K562 (cell line): Measurements from ENCODE around the gene TPGS1. TPM values are rescaled to one million over a fixed set of nuclear protein-coding genes. Genes with fewer than 3 reads are reported as not detected.

Experiments used
- BHLHE40 ChIP-seq: IDR thresholded peaks from 2 replicates; pipeline ENCODE4 v1.6.1; 2011; ENCODE audit warnings: low read length, improper control_type of control experiment
- BRD9 ChIP-seq: fragments of 450-650 bp; IDR thresholded peaks from 2 replicates; pipeline ENCODE4 v1.6.1; 2018; ENCODE audit warnings: low read depth; ENCODE audit not compliant: partially characterized antibody
- CBFA2T3 ChIP-seq: fragments of 450-650 bp; IDR thresholded peaks from 2 replicates; pipeline ENCODE4 v1.6.1; 2017
- KLF13 ChIP-seq: fragments of 450-650 bp; IDR thresholded peaks from 2 replicates; pipeline ENCODE4 v1.6.1; 2016; ENCODE audit warnings: missing genetic modification characterization, low read depth, mild to moderate bottlenecking, missing compliant biosample characterization, moderate library complexity, borderline replicate concordance
- KLF6 ChIP-seq: fragments of 250-450 bp; sonication (Bioruptor Pico); IDR thresholded peaks from 2 replicates; pipeline ENCODE4 v1.4.0; 2020; ENCODE audit warnings: mild to moderate bottlenecking, moderate library complexity, borderline replicate concordance
- L3MBTL2 ChIP-seq: fragments of 450-650 bp; IDR thresholded peaks from 2 replicates; pipeline ENCODE4 v1.6.1; 2016; ENCODE audit warnings: mild to moderate bottlenecking, moderate library complexity
- POLR2AphosphoS2 ChIP-seq: IDR thresholded peaks from 2 replicates; pipeline ENCODE4 v1.6.1; 2012; ENCODE audit warnings: low read length, improper control_type of control experiment
- SOX6 ChIP-seq: fragments of 450-650 bp; IDR thresholded peaks from 2 replicates; pipeline ENCODE4 v1.6.1; 2014; ENCODE audit warnings: mild to moderate bottlenecking
- ZNF224 ChIP-seq: sonication (generic); formaldehyde crosslinking; IDR thresholded peaks from 2 replicates; pipeline ENCODE4 v1.8.0; 2022; ENCODE audit warnings: mild to moderate bottlenecking, missing genetic modification reagents
- ZNF24 ChIP-seq: fragments of 450-650 bp; IDR thresholded peaks from 2 replicates; pipeline ENCODE4 v1.6.1; 2016
- polyA plus RNA-seq, 8 experiments: library from polyadenylated mRNA; depleted of rRNA in 4 of 8; stranded (reverse) in 5 of 8; unstranded in 3 of 8; fragments of >200 nt; fragmentation: Nextera tagmentation in 2 of 8; fragmentation: Illumina TruSeq in 1 of 8; extraction: Ambion mirVana in 2 of 8; extraction: Trizol in 1 of 8; gene quantifications; 2 replicates each; pipeline versions ENCODE4 v1.2.1 to v1.2.3, GENCODE V29; 2011 to 2014; ENCODE audit warnings: inconsistent platforms in 1 of 8, missing spikeins in 1 of 8
- total RNA-seq, 7 experiments: library from RNA; depleted of rRNA in 6 of 7; stranded (reverse); fragments of >200 nt in 6 of 7; fragmentation: Illumina TruSeq in 2 of 7; extraction: Trizol in 2 of 7; gene quantifications; 2 replicates each; pipeline versions ENCODE4 v1.2.1 to v1.2.3, GENCODE V29; 2011 to 2021; ENCODE audit warnings: low replicate concordance in 1 of 7
- TF ChIP-seq, protein P1 (sequence below): fragments of 250-450 bp; sonication (Bioruptor Pico); IDR thresholded peaks from 2 replicates; pipeline ENCODE4 v1.4.0; 2020
- TF ChIP-seq, protein P2 (sequence below): IDR thresholded peaks from 2 replicates; pipeline ENCODE4 v1.6.1; 2016; ENCODE audit warnings: missing genetic modification characterization, missing compliant biosample characterization
- TF ChIP-seq, protein P3 (sequence below), 3 experiments: IDR thresholded peaks in 2 of 3; conservative IDR thresholded peaks in 1 of 3; 2 replicates each; pipeline ENCODE4 v1.5.1; 2011 to 2012; ENCODE audit warnings: low read length in 3 of 3, mild to moderate bottlenecking in 3 of 3, control low read depth in 2 of 3, improper control_type of control experiment in 1 of 3, inconsistent platforms in 1 of 3, low read depth in 1 of 3, mixed read lengths in 1 of 3, moderate library complexity in 1 of 3; ENCODE audit not compliant: insufficient read depth in 2 of 3
- TF ChIP-seq, protein P4 (sequence below): sonication (generic); formaldehyde crosslinking; IDR thresholded peaks from 2 replicates; pipeline ENCODE4 v1.9.0; 2022; ENCODE audit warnings: mild to moderate bottlenecking, missing genetic modification reagents

The TPGS1 gene
- total and polyA plus RNA-seq, 9 of the 15 experiments (the other 6 are each of a cell fraction or from before 2014, with no cell fraction given) = 0.30 to 31.6 (median 1.2) TPM; not detected in 2

DNA sequence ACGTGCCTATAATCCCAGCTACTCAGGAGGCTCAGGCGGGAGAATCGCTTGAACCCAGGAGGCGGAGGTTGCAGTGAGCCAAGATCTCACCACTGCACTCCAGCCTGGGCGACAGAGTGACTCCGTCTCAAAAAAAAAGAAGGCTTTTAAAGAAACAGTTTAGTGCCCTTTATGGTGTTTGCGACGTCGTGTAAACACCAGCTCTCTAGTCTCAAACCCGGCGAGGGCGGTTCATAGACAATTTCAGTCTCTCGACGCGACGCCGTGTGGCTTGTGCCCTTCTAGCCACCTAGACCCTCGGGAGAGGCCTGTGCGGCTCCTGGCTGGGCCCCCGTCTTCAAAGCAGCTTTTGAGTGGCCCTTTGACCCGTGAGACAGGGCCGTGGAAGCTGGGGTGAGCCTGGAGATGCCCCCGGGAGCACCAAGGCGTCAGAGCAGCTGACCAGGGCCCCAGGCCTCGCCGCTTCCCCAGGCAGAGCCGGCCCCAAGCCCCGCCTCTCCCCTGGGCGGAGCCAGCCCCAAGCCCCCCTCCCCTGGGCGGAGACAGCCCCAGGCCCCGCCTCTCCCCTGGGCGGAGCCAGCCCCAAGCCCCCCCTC, 16.1 kb upstream of the TPGS1 start (continued):
- TF ChIP-seq, protein P1, sequence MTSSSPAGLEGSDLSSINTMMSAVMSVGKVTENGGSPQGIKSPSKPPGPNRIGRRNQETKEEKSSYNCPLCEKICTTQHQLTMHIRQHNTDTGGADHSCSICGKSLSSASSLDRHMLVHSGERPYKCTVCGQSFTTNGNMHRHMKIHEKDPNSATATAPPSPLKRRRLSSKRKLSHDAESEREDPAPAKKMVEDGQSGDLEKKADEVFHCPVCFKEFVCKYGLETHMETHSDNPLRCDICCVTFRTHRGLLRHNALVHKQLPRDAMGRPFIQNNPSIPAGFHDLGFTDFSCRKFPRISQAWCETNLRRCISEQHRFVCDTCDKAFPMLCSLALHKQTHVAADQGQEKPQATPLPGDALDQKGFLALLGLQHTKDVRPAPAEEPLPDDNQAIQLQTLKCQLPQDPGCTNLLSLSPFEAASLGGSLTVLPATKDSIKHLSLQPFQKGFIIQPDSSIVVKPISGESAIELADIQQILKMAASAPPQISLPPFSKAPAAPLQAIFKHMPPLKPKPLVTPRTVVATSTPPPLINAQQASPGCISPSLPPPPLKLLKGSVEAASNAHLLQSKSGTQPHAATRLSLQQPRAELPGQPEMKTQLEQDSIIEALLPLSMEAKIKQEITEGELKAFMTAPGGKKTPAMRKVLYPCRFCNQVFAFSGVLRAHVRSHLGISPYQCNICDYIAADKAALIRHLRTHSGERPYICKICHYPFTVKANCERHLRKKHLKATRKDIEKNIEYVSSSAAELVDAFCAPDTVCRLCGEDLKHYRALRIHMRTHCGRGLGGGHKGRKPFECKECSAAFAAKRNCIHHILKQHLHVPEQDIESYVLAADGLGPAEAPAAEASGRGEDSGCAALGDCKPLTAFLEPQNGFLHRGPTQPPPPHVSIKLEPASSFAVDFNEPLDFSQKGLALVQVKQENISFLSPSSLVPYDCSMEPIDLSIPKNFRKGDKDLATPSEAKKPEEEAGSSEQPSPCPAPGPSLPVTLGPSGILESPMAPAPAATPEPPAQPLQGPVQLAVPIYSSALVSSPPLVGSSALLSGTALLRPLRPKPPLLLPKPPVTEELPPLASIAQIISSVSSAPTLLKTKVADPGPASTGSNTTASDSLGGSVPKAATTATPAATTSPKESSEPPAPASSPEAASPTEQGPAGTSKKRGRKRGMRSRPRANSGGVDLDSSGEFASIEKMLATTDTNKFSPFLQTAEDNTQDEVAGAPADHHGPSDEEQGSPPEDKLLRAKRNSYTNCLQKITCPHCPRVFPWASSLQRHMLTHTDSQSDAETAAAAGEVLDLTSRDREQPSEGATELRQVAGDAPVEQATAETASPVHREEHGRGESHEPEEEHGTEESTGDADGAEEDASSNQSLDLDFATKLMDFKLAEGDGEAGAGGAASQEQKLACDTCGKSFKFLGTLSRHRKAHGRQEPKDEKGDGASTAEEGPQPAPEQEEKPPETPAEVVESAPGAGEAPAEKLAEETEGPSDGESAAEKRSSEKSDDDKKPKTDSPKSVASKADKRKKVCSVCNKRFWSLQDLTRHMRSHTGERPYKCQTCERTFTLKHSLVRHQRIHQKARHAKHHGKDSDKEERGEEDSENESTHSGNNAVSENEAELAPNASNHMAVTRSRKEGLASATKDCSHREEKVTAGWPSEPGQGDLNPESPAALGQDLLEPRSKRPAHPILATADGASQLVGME (CRISPR knock-in tag) = no peak
- TF ChIP-seq L3MBTL2 (peak; percentile 95), SOX6 (no peak), KLF6 (CRISPR knock-in tag) (no peak), POLR2AphosphoS2 (no peak), KLF13 (tag) (0 out of 2 replicates have a peak, but pooled peaks have one; percentile 14), ZNF224 (CRISPR knock-in tag) (no peak), ZNF24 (no peak), CBFA2T3 (no peak), BRD9 (no peak), BHLHE40 (no peak)
- TF ChIP-seq, protein P2, sequence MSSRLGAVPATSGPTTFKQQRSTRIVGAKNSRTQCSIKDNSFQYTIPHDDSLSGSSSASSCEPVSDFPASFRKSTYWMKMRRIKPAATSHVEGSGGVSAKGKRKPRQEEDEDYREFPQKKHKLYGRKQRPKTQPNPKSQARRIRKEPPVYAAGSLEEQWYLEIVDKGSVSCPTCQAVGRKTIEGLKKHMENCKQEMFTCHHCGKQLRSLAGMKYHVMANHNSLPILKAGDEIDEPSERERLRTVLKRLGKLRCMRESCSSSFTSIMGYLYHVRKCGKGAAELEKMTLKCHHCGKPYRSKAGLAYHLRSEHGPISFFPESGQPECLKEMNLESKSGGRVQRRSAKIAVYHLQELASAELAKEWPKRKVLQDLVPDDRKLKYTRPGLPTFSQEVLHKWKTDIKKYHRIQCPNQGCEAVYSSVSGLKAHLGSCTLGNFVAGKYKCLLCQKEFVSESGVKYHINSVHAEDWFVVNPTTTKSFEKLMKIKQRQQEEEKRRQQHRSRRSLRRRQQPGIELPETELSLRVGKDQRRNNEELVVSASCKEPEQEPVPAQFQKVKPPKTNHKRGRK = no peak
- TF ChIP-seq, protein P3, sequence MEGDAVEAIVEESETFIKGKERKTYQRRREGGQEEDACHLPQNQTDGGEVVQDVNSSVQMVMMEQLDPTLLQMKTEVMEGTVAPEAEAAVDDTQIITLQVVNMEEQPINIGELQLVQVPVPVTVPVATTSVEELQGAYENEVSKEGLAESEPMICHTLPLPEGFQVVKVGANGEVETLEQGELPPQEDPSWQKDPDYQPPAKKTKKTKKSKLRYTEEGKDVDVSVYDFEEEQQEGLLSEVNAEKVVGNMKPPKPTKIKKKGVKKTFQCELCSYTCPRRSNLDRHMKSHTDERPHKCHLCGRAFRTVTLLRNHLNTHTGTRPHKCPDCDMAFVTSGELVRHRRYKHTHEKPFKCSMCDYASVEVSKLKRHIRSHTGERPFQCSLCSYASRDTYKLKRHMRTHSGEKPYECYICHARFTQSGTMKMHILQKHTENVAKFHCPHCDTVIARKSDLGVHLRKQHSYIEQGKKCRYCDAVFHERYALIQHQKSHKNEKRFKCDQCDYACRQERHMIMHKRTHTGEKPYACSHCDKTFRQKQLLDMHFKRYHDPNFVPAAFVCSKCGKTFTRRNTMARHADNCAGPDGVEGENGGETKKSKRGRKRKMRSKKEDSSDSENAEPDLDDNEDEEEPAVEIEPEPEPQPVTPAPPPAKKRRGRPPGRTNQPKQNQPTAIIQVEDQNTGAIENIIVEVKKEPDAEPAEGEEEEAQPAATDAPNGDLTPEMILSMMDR (IDR thresholded peaks at IDR 0.05 in 2 of 3, conservative IDR thresholded peaks at IDR 0.05 in 1 of 3; ENCODE audit: insufficient read depth in 2 of 3, low read depth in 1 of 3, low read length in 3 of 3) = no peak
- TF ChIP-seq, protein P4, sequence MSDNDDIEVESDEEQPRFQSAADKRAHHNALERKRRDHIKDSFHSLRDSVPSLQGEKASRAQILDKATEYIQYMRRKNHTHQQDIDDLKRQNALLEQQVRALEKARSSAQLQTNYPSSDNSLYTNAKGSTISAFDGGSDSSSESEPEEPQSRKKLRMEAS = 0 out of 2 replicates have a peak, but pooled peaks have one; percentile 28
- TF ChIP-seq, all 486 proteins: peak for 28
